ENCODE measurements around the gene UGT1A4. TPM values are rescaled to one million over a fixed set of nuclear protein-coding genes. Genes with fewer than 3 reads are reported as not detected.

UGT1A4 gene
- total RNA-seq, 2 donors from 2014 or later = not detected

DNA sequence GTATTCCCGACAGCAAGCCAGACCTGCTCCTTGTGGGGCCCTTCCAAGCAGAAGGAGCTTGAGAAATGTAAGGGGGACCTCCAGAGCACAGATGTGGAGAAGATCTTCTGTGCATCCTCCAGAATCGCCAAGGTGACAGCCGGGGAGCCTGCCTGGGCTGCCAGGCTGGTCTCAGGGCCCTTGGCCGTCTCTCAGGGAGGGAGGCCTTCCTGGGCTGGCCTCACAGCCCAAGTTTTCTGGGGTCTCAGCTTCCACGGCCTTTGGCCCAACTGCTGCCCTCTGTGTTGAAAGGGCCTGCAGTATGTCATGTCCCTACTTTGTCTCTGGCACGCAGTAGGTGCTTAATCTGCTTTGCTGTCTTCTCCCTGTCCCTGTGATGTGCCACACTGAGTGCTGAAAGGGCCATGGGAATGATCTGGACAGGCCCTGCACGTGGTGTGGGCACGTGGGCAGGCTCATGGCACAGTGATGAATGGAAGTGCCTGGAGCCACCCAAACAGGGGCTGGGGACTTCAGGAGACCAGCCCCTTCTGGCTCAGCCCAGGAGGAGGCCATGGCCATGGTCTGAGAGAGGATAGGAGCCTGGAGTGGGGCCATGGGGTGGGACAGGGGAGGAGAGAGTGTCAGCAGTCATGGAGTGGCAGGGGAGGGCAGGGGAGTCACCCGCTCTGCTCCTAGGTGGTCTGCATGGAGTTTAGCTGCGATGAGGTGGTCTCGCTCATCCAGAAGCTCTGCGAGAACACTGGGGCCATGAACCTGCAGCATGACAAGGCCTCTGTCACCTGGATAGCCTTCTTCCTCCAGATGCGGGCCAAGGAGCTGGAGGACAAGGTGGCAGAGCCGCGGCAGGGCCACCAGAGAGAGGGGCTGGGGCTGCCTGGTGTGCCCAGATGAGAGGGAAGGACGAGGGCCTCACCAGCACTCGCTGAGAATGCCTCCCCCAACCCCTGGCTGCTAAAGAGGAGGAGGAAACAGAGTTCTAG lies 100.4 kb downstream of the UGT1A4 start:
- peak; percentile 79 for DNase-seq (ENCODE audit: low spot score)
- intact Hi-C loops (cut with DNase I) = no loop called here

DNA sequence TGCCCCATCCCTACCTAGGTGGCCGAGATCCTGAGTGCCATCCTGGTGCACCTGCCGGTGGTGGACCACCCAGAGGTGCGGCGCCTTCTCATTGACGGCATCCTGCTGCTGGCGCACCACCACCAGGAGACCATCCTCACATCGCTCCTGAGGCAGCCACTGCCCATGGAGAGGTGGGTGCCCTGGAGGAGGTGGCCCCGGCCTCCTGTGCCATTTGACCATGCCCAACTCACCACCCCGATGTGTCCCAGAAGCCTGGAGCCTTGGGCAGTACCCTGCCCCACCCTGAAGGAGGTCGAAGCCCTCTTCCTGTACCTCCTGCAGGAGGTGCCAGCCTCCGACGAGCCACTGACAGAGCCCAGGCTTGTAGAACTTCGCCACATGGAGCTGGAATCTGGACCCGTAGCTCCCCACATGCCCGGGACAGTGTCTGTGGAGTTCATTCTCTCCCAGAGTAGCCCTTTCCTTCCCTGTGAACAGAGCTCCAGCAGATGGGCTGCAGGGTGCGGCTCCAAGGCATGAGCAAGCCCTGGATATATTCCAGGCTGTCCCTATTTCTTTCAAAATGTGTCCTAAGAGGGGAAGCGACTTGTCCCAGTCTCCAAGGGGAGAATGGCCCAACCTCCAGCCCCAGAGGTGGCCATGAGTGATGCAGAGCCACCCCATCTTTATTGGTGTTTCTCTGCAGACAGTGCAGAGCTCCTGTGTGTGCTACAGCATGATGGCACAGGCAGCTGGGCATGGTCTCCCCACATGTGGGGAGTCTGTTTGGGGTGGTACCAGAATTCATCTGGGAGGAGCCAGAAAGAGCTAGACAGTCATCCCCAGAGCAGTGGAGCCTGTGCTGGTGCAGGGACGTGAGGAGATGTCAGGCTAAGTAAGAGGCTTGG lies 101.6 kb downstream of the UGT1A4 start:
- intact Hi-C loops (cut with DNase I) = loop anchor here in 1 of 2 donors (5.0 kb wide), 1 partner anchor 1687 kb away; no protein-coding TSS in a partner anchor
- DNase-seq (ENCODE audit: low spot score) = peak; percentile 76

DNA sequence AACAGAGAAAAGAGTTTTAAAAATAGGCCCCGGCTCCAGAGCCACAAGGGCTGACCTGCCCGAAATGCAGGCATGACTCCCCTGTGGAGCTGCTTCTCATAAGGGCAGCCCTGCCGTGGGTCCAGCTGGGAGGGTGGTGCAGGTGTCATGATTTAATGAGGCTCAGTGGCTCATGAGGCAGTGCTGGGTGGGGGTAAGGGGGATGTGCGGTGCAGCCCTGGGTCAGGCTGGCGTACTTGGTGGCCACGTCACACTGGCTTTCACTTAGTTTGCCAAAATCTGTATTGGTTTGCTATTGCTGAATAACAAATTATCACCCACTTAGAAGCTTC lies 102.2 kb downstream of the UGT1A4 start:
- DNase-seq (ENCODE audit: low spot score) = peak; percentile 54
- intact Hi-C loops (cut with DNase I) = loop anchor here in 1 of 2 donors (5.0 kb wide), 1 partner anchor 1687 kb away; no protein-coding TSS in a partner anchor

DNA sequence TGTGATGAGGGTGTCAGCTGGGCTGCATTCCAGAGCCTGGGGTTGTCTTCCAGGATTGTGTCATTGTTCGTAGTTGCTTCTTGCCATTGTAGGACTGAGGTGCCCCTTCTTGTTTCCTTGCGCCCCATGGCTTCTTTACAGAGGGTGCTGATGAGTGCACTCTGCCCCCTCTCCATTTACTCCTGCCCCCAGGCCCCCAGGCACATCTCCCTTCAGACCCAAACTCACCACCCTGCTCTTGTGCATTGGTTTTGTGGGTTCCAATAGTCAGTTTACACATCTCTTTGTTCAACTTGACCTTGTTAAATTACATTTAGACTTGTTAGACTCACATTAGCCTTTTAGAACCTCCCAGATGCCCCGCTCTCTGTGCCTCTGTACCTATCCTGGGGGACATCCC lies 102.7 kb downstream of the UGT1A4 start:
- intact Hi-C loops (cut with DNase I) = loop anchor here in 1 of 2 donors (5.0 kb wide), 1 partner anchor 1686 kb away; no protein-coding TSS in a partner anchor
- DNase-seq (ENCODE audit: low spot score) = peak; percentile 11

DNA sequence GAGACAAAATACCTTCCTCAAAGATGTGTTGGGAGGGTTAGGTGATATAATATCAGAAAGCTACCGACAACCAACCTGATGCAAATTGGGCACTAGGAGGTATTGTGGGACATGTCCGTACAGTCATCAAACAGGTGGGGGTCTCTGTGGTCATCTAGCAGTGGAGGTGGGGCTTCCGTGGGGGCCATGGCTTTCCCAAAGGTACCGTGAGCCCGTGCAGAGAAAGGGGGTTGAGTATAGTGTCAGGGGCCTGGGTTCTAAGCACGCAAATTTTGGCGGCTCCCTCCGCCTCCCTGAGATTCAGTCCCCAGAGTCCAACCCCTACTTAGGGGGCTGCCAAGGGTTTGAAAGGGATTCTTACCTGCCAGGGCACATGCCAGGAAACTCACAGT lies 103.2 kb downstream of the UGT1A4 start:
- intact Hi-C loops (cut with DNase I) = loop anchor here in 1 of 2 donors (5.0 kb wide), 1 partner anchor 1686 kb away; no protein-coding TSS in a partner anchor
- peak; percentile 37 for DNase-seq (ENCODE audit: low spot score)

DNA sequence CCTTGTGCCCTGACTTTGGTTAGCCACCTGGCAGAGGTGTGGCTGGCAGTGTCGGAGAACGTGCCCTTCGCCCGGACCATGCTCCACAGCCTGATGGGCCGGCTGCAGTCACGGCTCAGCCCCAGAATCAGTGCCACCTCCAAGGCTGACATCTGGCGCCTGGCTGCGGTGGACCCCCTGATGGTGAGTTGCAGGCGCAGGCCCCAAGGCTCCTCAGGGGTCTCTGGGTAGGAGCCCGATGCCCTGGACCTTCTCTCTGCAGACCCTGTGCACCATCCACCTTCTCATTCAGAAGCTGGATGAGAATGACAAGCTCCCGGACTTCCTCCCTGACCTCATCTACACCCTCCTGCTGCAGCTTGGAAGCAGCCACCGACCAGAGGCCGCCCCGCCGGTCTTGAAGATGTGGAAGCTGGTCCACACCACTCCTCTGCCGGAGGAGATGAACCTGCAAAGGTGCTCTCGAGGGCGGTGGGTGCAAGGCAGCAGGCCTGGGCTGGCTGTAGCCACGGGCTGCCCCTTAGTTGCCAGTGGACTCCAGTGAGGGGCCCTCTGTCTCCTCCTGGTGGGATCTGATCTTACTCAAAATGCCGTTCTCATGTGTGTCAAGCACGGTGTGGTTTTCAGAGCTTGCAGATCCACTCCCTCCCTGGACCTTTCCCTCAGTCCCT lies 103.7 kb downstream of the UGT1A4 start:
- peak; percentile 67 for DNase-seq (ENCODE audit: low spot score)
- intact Hi-C loops (cut with DNase I) = loop anchor here in 1 of 2 donors (5.0 kb wide), 1 partner anchor 1685 kb away; no protein-coding TSS in a partner anchor

Other genes with a start within 250 kb of the UGT1A4 start
- gene USP40, start 152.0 kb upstream of the UGT1A4 start, total RNA-seq = 10 to 100 TPM; 25.9 to 31.9 TPM
- gene UGT1A8, start 101.1 kb upstream of the UGT1A4 start, total RNA-seq = not detected
- gene UGT1A10, start 82.3 kb upstream of the UGT1A4 start, total RNA-seq = not detected
- not detected for gene UGT1A9, start 46.8 kb upstream of the UGT1A4 start, total RNA-seq
- not detected for gene UGT1A7, start 36.8 kb upstream of the UGT1A4 start, total RNA-seq
- not detected for gene UGT1A6, start 25.8 kb upstream of the UGT1A4 start, total RNA-seq
- gene UGT1A5, start 5.8 kb upstream of the UGT1A4 start, total RNA-seq = not detected
- gene UGT1A3, start 10.3 kb downstream of the UGT1A4 start, total RNA-seq = not detected
- gene UGT1A1, start 41.5 kb downstream of the UGT1A4 start, total RNA-seq = not detected
- gene MROH2A, start 59.6 kb downstream of the UGT1A4 start, total RNA-seq = not detected
- gene HJURP, start 135.8 kb downstream of the UGT1A4 start, total RNA-seq = under 1 TPM in 1 of 2 donors, not detected in 1; 0.42 TPM
- gene TRPM8, start 198.6 kb downstream of the UGT1A4 start, total RNA-seq = not detected